GM21723 (cell line): ENCODE measurements around the gene CCDC34.
"Not testable (repeated sequence)": the region's sequence is repeated elsewhere in the genome, so short reads cannot be mapped to it uniquely, and the experiment has no call there.

Experiments used
- ATAC-seq: cut with Tn5 transposase; IDR thresholded peaks from one replicate; pipeline ENCODE4 v1.9.1; 2021; ENCODE audit warnings: mild to moderate bottlenecking, moderate library complexity; ENCODE audit not compliant: unreplicated experiment

Gene CCDC34

DNA sequence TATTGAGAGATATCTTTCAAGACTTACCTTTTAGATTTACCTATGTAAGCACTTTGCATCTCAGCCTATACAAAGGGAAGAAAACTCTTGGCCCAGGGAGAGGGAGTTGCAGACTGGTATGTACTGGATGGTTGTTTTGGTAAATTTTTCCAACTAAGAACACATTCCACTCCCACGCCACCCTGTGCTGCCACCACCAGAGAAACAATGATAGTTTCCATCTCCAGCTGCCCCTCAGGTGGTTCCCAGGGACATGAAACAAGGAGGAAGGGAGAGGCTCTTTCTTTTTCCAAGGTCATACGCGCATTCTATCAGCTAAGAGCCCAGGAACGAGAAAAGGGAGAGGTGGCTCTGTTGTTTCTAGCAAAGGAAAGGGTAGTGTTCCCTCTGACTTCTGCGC, 34.4 kb downstream of the CCDC34 start:
- no peak for ATAC-seq

DNA sequence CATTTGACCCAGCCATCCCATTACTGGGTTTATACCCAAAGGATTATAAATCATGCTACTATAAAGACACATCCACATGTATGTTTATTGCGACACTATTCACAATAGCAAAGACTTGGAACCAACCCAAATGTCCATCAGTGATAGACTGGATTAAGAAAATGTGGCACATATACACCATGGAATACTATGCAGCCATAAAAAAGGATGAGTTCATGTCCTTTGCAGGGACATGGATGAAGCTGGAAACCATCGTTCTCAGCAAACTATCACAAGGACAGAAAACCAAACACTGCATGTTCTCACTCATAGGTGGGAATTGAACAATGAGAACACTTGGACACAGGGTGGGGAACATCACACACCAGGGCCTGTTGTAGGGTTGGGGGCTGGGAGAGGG, 36.0 kb downstream of the CCDC34 start:
- ATAC-seq, result not testable (repeated sequence)

DNA sequence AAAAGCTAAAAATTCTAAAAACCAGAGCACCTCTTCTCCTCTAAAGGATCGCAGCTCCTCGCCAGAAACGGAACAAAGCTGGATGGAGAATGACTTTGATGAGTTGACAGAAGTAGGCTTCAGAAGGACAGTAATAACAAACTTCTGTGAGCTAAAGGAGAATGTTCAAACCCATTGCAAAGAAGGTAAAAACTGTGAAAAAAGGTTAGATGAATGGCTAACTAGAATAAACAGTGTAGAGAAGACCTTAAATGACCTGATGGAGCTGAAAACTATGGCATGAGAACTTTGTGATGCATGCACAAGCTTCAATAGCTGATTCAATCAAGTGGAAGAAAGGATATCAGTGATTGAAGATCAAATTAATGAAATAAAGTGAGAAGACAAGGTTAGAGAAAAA, 40.8 kb downstream of the CCDC34 start:
- ATAC-seq, result not testable (repeated sequence)

DNA sequence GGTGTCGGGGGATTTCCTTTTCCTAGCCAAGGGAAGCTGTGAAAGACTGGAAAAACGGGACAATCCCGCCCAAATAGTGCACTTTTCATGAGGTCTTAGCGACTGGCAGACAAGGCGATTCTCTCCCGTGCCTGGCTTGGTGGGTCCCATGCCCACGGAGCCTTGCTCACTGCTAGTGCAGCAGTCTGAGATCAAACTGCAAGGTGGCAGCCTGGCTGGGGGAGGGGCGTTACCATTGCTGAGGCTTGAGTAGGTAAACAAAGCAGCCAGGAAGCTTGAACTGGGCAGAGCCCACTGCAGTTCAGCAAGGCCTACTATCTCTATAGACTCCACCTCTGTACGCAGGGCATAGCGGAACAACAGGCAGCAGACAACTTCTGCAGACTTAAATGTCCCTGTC, 41.7 kb downstream of the CCDC34 start:
- not testable (repeated sequence) for ATAC-seq

- peak; percentile 98 for ATAC-seq
Measured at GRCh38 chr11:27319072-27319471, 43.9 kb downstream of the CCDC34 start.

DNA sequence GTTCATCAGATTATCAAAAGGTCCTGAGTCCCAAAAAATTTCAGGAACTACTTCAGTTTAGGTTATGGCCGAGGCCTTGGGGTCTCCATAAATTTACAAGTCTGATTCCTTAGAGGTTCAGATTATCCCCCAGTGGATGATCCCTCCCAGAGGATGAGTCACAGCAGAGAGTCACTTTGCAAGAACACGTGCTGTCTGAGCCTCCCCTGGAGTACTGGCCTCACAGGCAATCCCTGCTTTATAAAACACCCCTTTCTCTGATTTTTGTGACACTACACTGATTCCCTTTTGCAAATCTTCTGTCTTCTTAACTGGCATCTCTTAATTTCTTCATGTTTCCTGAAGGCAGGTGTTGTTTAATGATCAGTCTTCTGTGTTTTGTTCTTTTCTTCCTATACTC, 45.3 kb downstream of the CCDC34 start:
- ATAC-seq, result no peak

GRCh38 chr11:27315836-27316235, 47.2 kb downstream of the CCDC34 start:
- ATAC-seq, result no peak

DNA sequence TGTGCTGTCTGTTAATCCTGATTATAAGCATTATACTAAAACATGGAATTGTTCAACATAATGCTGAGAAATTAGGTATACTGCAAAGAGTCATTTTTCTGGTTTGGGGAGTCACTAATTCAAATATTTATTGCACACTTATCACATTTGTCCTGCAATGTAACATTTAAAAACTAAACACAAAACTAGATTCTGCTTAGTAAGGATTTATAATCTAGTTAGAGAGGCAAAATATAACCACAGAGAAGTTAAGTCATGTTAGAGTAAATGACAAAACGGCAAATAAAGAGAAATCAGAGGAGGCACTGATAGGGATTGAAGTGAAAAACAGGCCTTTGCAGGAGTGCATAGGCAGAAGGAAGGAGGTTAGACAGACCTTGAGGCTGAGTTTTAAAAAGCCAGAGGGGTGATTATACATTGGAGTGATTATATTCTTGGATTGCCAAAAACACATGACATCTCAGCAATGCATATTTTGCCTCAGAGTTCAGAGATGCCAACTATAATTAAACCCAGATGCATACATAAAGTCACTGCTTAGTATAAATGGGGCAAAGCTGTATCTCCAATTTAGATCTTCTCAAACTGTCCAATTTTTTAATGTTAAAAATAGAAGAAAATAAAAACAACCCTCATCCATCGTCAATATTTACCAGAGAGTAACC, 49.7 kb downstream of the CCDC34 start:
- no peak for ATAC-seq

GRCh38 chr11:27312110-27312509, 50.9 kb downstream of the CCDC34 start:
- no peak for ATAC-seq

DNA sequence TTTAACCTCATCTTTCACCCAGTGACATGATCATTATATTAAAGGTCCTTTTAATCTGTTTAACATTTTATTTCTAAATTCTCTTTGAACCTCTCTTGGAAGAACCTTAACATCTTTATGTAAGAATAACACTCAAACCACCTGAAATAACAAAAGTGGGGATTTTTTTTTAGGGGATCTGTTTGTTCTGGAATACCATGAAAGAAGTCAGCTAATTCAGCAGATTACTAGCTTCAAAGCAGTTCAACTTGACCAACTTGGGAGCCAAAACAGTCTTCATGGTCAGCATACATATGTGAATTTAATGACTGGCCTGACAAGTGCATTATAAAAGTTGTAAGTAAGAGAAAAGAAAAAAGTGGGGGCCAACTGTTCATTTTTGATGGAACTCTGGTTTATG, 52.3 kb downstream of the CCDC34 start:
- no peak for ATAC-seq

DNA sequence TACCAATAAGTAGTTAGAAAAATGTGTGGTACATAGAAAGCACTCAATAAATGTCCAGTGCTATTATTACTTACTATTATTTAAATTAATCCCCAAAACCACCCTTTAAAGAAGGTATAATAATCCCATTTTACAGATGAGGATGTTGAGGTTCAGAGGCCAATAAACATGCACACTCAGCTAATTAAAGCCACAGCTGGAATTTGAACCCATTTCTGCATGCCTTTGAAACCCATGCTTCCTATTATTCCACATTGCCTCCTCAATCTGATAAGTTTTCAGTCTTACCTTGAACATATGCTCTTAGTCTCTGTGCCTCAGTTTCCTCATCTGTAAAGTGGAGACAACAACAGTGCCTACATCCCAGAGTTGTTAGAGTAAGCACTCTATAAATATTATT, 52.8 kb downstream of the CCDC34 start:
- ATAC-seq, result no peak

DNA sequence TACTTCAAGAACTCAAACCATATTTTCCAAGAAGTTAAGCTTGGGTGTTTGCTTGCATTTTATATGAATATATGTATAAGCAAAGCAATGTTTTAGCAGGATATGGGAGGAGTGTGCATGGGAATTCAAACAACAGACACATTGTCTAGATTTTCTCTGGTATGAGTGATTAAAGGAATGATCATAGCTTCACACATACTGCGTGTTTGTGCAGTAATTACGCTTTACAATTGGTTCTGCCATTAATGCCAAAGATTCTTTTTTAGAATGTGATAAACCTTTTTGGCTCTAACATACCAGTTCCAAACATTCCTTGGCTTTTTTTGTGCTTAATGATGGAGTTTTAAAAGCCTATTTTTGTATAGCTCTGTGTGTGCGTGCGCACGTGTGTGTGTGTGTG, 54.0 kb downstream of the CCDC34 start:
- ATAC-seq, result no peak

GRCh38 chr11:27307232-27307631, 55.8 kb downstream of the CCDC34 start:
- no peak for ATAC-seq

- ATAC-seq, result no peak
Measured at GRCh38 chr11:27305751-27306150, 57.3 kb downstream of the CCDC34 start.

- no peak for ATAC-seq
Measured at GRCh38 chr11:27304514-27304913, 58.5 kb downstream of the CCDC34 start.

DNA sequence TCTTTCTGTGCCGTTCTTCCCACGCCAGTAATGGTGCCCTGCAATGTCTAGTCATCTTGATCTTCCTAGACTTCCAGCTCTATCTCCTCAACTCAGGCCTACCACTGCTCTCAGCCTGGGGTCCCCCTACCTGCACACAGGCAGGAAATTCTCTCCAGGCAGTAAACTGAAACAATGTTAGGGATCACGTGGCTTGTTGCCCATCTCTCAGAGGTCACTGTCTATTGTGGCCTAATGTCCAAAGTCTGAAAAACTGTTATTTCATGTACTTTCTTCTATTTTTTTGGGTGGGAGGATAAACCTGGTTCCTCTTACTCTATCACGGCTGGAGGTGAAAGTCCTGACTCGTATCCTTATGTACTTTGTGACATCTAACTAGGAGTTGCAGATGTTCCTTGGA, 59.1 kb downstream of the CCDC34 start:
- no peak for ATAC-seq

DNA sequence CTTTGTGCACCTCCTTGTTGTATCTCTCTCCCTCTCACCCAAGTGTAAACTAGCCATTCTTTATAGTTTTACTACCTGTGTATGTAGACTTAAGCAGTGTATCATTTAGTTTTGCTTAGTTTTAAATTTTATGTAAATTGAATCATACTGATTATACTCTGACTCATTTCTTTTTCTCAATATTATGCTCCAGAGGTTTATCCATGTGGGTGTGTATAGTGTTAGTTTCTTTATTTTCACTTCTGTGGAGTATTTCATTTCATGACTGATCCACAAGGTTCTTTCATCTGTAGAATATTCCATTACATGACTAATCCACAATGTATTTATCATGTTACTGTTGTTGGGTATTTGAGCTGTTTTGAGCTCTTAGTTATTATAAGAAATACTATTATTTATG, 62.0 kb downstream of the CCDC34 start:
- ATAC-seq, result no peak

DNA sequence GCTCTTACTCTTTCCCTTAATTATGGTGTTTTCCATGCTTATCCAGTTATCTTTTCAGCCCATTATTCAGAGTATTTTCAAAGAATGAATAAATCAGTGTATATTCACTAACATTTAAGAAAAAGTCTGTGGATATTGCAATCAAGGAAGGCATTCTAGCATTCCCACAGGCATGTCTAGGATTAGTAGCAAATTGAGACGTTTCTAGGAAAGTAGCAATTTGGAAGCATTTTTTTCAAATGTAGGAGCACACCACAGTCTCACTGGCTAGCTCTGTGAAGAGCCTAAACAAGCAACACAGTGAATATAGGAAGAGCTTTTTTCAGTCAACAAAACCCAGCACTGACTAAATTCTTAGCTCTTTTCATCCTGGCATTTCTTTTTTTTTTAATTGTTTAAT, 65.4 kb downstream of the CCDC34 start:
- ATAC-seq, result no peak

GRCh38 chr11:27296497-27296896, 66.5 kb downstream of the CCDC34 start:
- peak; percentile 84 for ATAC-seq

- ATAC-seq, result no peak
Measured at GRCh38 chr11:27295928-27296327, 67.1 kb downstream of the CCDC34 start.

GRCh38 chr11:27294654-27295053, 68.4 kb downstream of the CCDC34 start:
- no peak for ATAC-seq

- ATAC-seq, result no peak
Measured at GRCh38 chr11:27293515-27294417, 69.2 kb downstream of the CCDC34 start.
